Measurements from ENCODE around the gene ZNF407.

ZNF407 gene

GRCh38 chr18:75016025-75016717, 418.5 kb downstream of the ZNF407 start:
- no peak for TF ChIP-seq CTCF (conservative IDR thresholded peaks at IDR 0.05; ENCODE audit: low read depth)
- no peak overlapping the region for H3K27ac ChIP-seq
- ChIA-PET POLR2A (ENCODE audit: low non-redundant PET) (no interaction called here), CTCF (no interaction called here)
- DNase-seq (ENCODE audit: low spot score) = no peak

- no peak for TF ChIP-seq CTCF (conservative IDR thresholded peaks at IDR 0.05; ENCODE audit: low read depth)
- DNase-seq (ENCODE audit: low spot score) = no peak
- no peak overlapping the region for H3K27ac ChIP-seq
- ChIA-PET CTCF (no interaction called here), POLR2A (ENCODE audit: low non-redundant PET) (no interaction called here)
Measured at GRCh38 chr18:75023473-75023872, 425.8 kb downstream of the ZNF407 start.

- TF ChIP-seq CTCF (conservative IDR thresholded peaks at IDR 0.05; ENCODE audit: low read depth) = no peak
- H3K27ac ChIP-seq = no peak overlapping the region
- CTCF ChIA-PET = no interaction called here
- POLR2A ChIA-PET (ENCODE audit: low non-redundant PET) = no interaction called here
- DNase-seq (ENCODE audit: low spot score) = no peak
Measured at GRCh38 chr18:75024871-75025270, 427.2 kb downstream of the ZNF407 start.

GRCh38 chr18:75025573-75025972, 427.9 kb downstream of the ZNF407 start:
- no peak for DNase-seq (ENCODE audit: low spot score)
- no peak overlapping the region for H3K27ac ChIP-seq
- ChIA-PET CTCF (no interaction called here), POLR2A (ENCODE audit: low non-redundant PET) (no interaction called here)
- no peak for TF ChIP-seq CTCF (conservative IDR thresholded peaks at IDR 0.05; ENCODE audit: low read depth)

GRCh38 chr18:75029481-75029880, 431.8 kb downstream of the ZNF407 start:
- no peak for TF ChIP-seq CTCF (conservative IDR thresholded peaks at IDR 0.05; ENCODE audit: low read depth)
- POLR2A ChIA-PET (ENCODE audit: low non-redundant PET) = no interaction called here
- CTCF ChIA-PET = no interaction called here
- DNase-seq (ENCODE audit: low spot score) = no peak
- H3K27ac ChIP-seq = no peak overlapping the region

GRCh38 chr18:75031717-75032317, 434.1 kb downstream of the ZNF407 start:
- no peak for TF ChIP-seq CTCF (conservative IDR thresholded peaks at IDR 0.05; ENCODE audit: low read depth)
- ChIA-PET CTCF (interaction anchor here (0.8 kb wide), 1 partner anchor 10 kb away, joined by 5 read pairs; no protein-coding TSS in a partner anchor), POLR2A (ENCODE audit: low non-redundant PET) (no interaction called here)
- no peak overlapping the region for H3K27ac ChIP-seq
- DNase-seq (ENCODE audit: low spot score) = no peak
